B cell (primary cell): ENCODE results near the gene LZTR1. TPM values are rescaled to one million over a fixed set of nuclear protein-coding genes. Genes with fewer than 3 reads are reported as not detected.

Experiments
- ATAC-seq: fragments of 200-7000 bp; cut with Tn5 transposase; one replicate; pipeline ENCODE4 v1.10.0; 2021; ENCODE audit warnings: low read depth, mild to moderate bottlenecking, moderate number of reproducible peaks, moderate library complexity
- CTCF ChIA-PET: fragments of 350-600 bp; sonication (Branson Sonifier 250); formaldehyde crosslinking; loops from one replicate; lab custom pipeline; 2021; ENCODE audit warnings: antibody characterized with exemption, inconsistent platforms; lab: Charles Lee
- POLR2A ChIA-PET: fragments of 350-600 bp; sonication (Branson Sonifier 250); formaldehyde crosslinking; loops from one replicate; lab custom pipeline; 2021; ENCODE audit warnings: antibody characterized with exemption; lab: Charles Lee
- DNase-seq: peaks from one replicate; pipeline ENCODE4 v3.0.0; 2013
- H2AFZ ChIP-seq: 2 replicates; pipeline ENCODE4 v1.6.1; 2012; ENCODE audit warnings: mild to moderate bottlenecking, low read depth, low read length; ENCODE audit not compliant: insufficient read depth, poor library complexity, severe bottlenecking
- H3K27ac ChIP-seq, 2 donors: 1 replicate in 1 of 2; 2 replicates in 1 of 2; pipeline ENCODE4 v1.5.1; 2012 to 2013; ENCODE audit warnings: low read length in 2 of 2, mild to moderate bottlenecking in 2 of 2, moderate library complexity in 1 of 2
- H3K27me3 ChIP-seq, 4 experiments: fragments of 200-600 bp in 1 of 4; sonication (generic) in 1 of 4; replicated peaks in 1 of 4; 1 replicate in 2 of 4; 2 replicates in 2 of 4; pipeline versions ENCODE4 v1.6.1 to v1.7.0; 2013 to 2016; ENCODE audit warnings: low read length in 3 of 4, mild to moderate bottlenecking in 2 of 4, mixed read lengths in 1 of 4, moderate library complexity in 1 of 4; ENCODE audit not compliant: insufficient read depth in 4 of 4, control insufficient read depth in 3 of 4; ENCODE audit errors: control extremely low read depth in 1 of 4
- H3K36me3 ChIP-seq, 2 experiments: replicated peaks in 1 of 2; 1 replicate in 1 of 2; 2 replicates in 1 of 2; pipeline versions ENCODE4 v1.6.1 to v1.7.1; 2013; ENCODE audit warnings: low read length in 1 of 2; ENCODE audit not compliant: insufficient read depth in 2 of 2, control insufficient read depth in 1 of 2; ENCODE audit errors: control extremely low read depth in 1 of 2, extremely low read depth in 1 of 2
- H3K4me1 ChIP-seq, 2 donors: fragments of 200-600 bp in 1 of 2; sonication (generic) in 1 of 2; 1 replicate in 1 of 2; 2 replicates in 1 of 2; pipeline versions ENCODE4 v1.5.1 to v1.6.1; 2013 to 2017; ENCODE audit warnings: low read length in 2 of 2; ENCODE audit not compliant: control insufficient read depth in 2 of 2, insufficient read depth in 2 of 2
- H3K4me2 ChIP-seq: replicated peaks from 2 replicates; pipeline ENCODE3; 2012; ENCODE audit warnings: mild to moderate bottlenecking, low read depth, low read length; ENCODE audit not compliant: poor library complexity, severe bottlenecking
- H3K4me3 ChIP-seq, 5 experiments: fragments of 200-600 bp in 1 of 5; sonication (generic) in 1 of 5; 1 replicate in 3 of 5; 2 replicates in 2 of 5; pipeline versions ENCODE4 v1.5.1 to v1.7.0; 2011 to 2016; ENCODE audit warnings: low read length in 4 of 5, mild to moderate bottlenecking in 4 of 5, low read depth in 2 of 5, control low read depth in 1 of 5, moderate library complexity in 1 of 5; ENCODE audit not compliant: insufficient read depth in 1 of 5; ENCODE audit errors: control extremely low read depth in 1 of 5, extremely low read depth in 1 of 5
- H3K79me2 ChIP-seq: fragments of 200-600 bp; sonication (generic); one replicate; pipeline ENCODE4 v1.6.0; 2016; ENCODE audit warnings: low read length; ENCODE audit not compliant: control insufficient read depth, insufficient read depth
- H3K9ac ChIP-seq: fragments of 200-600 bp; sonication (generic); 2 replicates; pipeline ENCODE4 v1.6.1; 2017; ENCODE audit warnings: mild to moderate bottlenecking, low read length, moderate library complexity
- H3K9me3 ChIP-seq, 3 donors: one replicate each; pipeline versions ENCODE4 v1.6.1 to v1.7.1; 2013; ENCODE audit warnings: low read length in 2 of 3; ENCODE audit not compliant: control insufficient read depth in 2 of 3, insufficient read depth in 1 of 3; ENCODE audit errors: control extremely low read depth in 1 of 3
- H4K20me1 ChIP-seq: 2 replicates; pipeline ENCODE4 v1.6.0; 2012; ENCODE audit warnings: mild to moderate bottlenecking, low read length; ENCODE audit not compliant: insufficient read depth, control insufficient read depth, poor library complexity, severe bottlenecking
- H3K27ac Mint-ChIP-seq: one replicate; pipeline ENCODE4 v1.8.0; 2021; ENCODE audit warnings: mixed read lengths
- H3K27me3 Mint-ChIP-seq: one replicate; pipeline ENCODE4 v1.8.0; 2021; ENCODE audit warnings: mixed read lengths
- H3K4me1 Mint-ChIP-seq: one replicate; pipeline ENCODE4 v1.8.0; 2021; ENCODE audit warnings: mixed read lengths
- H3K4me3 Mint-ChIP-seq: one replicate; pipeline ENCODE4 v1.8.0; 2021; ENCODE audit warnings: mixed read lengths
- H3K9me3 Mint-ChIP-seq: one replicate; pipeline ENCODE4 v1.8.0; 2022; ENCODE audit warnings: mixed read lengths; ENCODE audit not compliant: insufficient read depth
- EZH2 ChIP-seq: IDR thresholded peaks from 2 replicates; pipeline ENCODE4 v1.6.1; 2012; ENCODE audit warnings: borderline replicate concordance, low read depth, mild to moderate bottlenecking, moderate library complexity, low read length; ENCODE audit not compliant: insufficient read depth, poor library complexity, severe bottlenecking
- WGBS: methylation state at CpG from one replicate; pipeline ENCODE4 v1.1.5; 2013; ENCODE audit warnings: missing lambda C conversion rate; ENCODE audit not compliant: insufficient coverage; 5-methylcytosine and 5-hydroxymethylcytosine counted together
- intact Hi-C: fragments of 100-400 bp; cut with micrococcal nuclease; formaldehyde crosslinking; loops from one replicate; pipeline ENCODE4 v1.10.0; 2022
- polyA plus RNA-seq: library from polyadenylated mRNA; depleted of rRNA; stranded (reverse); fragments of >200 nt; gene quantifications from 2 replicates; pipeline ENCODE4 v1.2.3, GENCODE V29; 2012
- total RNA-seq, 2 donors: library from RNA; stranded (reverse); fragments of 120-200 nt in 1 of 2; gene quantifications; 1 replicate in 1 of 2; 2 replicates in 1 of 2; pipeline versions ENCODE4 v1.2.3 to v1.2.4, GENCODE V29; 2013 to 2022
- TF ChIP-seq, protein P1 (sequence below): fragments of 200-600 bp; IDR thresholded peaks from one replicate; pipeline ENCODE4 v1.8.0; 2022; ENCODE audit warnings: antibody characterized with exemption, mild to moderate bottlenecking

Gene LZTR1
- total and polyA plus RNA-seq, 2 donors (not counting 1 experiment from before 2014, with no cell fraction given), result 75.7 to 94.8 TPM

DNA sequence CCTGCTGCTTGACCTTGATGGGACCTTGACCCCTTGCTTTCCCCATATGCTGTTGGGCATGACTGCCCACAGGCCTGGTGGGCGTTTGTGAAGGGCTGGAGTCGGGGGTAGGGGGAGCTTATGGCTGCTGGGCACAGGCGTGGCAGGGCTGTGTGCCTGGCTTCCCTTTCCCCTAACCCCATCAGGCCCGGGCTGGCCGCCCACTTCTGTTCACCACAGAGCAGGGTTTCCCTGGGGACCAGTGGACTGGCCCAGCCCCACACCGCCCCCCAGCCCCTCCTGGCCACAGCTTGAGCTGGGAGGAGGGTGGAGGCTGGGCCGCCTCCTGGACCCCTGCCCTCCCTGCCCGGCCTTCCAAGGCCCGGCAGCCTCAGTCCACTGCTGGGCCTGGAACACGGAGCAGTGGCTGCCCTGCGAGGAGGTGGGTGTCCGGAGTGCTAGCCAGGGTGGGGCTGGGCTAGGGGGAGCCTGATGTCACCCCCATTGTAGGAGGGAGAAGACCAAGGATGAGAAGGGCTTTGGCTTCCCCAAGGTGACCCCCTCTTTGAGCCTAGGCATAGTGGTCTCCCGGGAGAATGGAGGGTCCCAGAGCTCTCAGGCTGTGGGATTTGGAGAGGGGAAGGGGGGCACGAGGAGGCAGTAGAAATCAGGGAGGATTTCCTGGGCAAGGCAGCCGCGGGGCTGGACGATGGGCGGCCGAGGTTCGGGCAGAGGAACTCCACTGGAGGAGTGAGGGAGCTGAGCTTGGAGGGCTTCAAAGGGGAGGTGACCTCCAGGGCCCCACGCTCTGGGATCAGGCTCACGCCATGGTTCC lies 15.0 kb upstream of the LZTR1 start, which contains the start of gene AIFM3:
Gene AIFM3 (plus strand): TSS at position 373 of the 814 bp plus-strand sequence. CDS start 690 bp downstream, outside the sequence.
- 91% methylated on average over 18 of the region's 22 CpGs for WGBS
- Histone ChIP-seq H2AFZ (peak within 1 kb of the TSS; percentile 58), H3K9me3 (no peaks in the 10 kb centered on the region), H3K27me3 (peaks cover 0 to 17% (median 2%) of the 10 kb centered on the region in 4 experiments), H3K4me2 (peak within 1 kb of the TSS; percentile 94), H3K4me3 (no peak within 1 kb of the TSS), H4K20me1 (no peaks in the 10 kb centered on the region), H3K4me1 (peaks cover 40 to 58% of the 10 kb centered on the region in 2 donors), H3K27ac (peak within 1 kb of the TSS; percentile 38 to 53), H3K9ac (peak within 1 kb of the TSS; percentile 28), H3K36me3 (no peaks in the 10 kb centered on the region), H3K79me2 (no peaks in the 10 kb centered on the region)
- Mint-ChIP-seq H3K27ac (peak within 1 kb of the TSS; percentile 56), H3K9me3 (no peaks in the 10 kb centered on the region), H3K4me3 (peak within 1 kb of the TSS; percentile 70), H3K27me3 (peaks cover 3% of the 10 kb centered on the region), H3K4me1 (peaks cover 52% of the 10 kb centered on the region)
- ChIA-PET CTCF (interaction anchor here (0.6 kb wide), 1 partner anchor 9 kb away, joined by 3 read pairs; no protein-coding TSS in a partner anchor), POLR2A (no interaction called here)
- ATAC-seq (no peak), DNase-seq (peak; percentile 17)
- intact Hi-C loops, result no loop called here
- TF ChIP-seq EZH2, result no peak
- TF ChIP-seq, protein P1, sequence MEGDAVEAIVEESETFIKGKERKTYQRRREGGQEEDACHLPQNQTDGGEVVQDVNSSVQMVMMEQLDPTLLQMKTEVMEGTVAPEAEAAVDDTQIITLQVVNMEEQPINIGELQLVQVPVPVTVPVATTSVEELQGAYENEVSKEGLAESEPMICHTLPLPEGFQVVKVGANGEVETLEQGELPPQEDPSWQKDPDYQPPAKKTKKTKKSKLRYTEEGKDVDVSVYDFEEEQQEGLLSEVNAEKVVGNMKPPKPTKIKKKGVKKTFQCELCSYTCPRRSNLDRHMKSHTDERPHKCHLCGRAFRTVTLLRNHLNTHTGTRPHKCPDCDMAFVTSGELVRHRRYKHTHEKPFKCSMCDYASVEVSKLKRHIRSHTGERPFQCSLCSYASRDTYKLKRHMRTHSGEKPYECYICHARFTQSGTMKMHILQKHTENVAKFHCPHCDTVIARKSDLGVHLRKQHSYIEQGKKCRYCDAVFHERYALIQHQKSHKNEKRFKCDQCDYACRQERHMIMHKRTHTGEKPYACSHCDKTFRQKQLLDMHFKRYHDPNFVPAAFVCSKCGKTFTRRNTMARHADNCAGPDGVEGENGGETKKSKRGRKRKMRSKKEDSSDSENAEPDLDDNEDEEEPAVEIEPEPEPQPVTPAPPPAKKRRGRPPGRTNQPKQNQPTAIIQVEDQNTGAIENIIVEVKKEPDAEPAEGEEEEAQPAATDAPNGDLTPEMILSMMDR, result no peak
